Type B pancreatic cell (in vitro differentiated cells): Measurements from ENCODE around the gene PIGC. TPM values are rescaled to one million over a fixed set of nuclear protein-coding genes. Genes with fewer than 3 reads are reported as not detected.

ENCODE experiments used
- DNase-seq: peaks from one replicate; pipeline ENCODE4 v3.0.0; 2021; ENCODE audit warnings: mixed read lengths; ENCODE audit not compliant: unreplicated experiment; ENCODE audit errors: extremely low spot score
- H3K27ac Mint-ChIP-seq: 2 replicates; pipeline ENCODE4 v1.8.0; 2021; ENCODE audit warnings: mild to moderate bottlenecking, mixed read lengths
- H3K27me3 Mint-ChIP-seq: 2 replicates; pipeline ENCODE4 v1.8.0; 2021; ENCODE audit warnings: mixed read lengths
- H3K36me3 Mint-ChIP-seq: 2 replicates; pipeline ENCODE4 v1.8.0; 2021; ENCODE audit warnings: mixed read lengths
- H3K4me1 Mint-ChIP-seq: one replicate; pipeline ENCODE4 v1.8.0; 2021; ENCODE audit warnings: mixed read lengths; ENCODE audit not compliant: unreplicated experiment
- H3K4me3 Mint-ChIP-seq: 2 replicates; pipeline ENCODE4 v1.8.0; 2021; ENCODE audit warnings: mild to moderate bottlenecking, mixed read lengths
- H3K9me3 Mint-ChIP-seq: 2 replicates; pipeline ENCODE4 v1.8.0; 2021; ENCODE audit warnings: mixed read lengths
- total RNA-seq: library from RNA; stranded (reverse); gene quantifications from 2 replicates; pipeline ENCODE4 v1.2.1, GENCODE V29; 2021; ENCODE audit warnings: low replicate concordance
- TF ChIP-seq, protein P1 (sequence below): fragments of 200-600 bp; sonication (generic); conservative IDR thresholded peaks from 2 replicates; pipeline ENCODE4 v1.5.0; 2021; ENCODE audit warnings: antibody characterized with exemption, mild to moderate bottlenecking

Gene PIGC
- total RNA-seq, 1 donor from 2014 or later = 37.3 TPM

DNA sequence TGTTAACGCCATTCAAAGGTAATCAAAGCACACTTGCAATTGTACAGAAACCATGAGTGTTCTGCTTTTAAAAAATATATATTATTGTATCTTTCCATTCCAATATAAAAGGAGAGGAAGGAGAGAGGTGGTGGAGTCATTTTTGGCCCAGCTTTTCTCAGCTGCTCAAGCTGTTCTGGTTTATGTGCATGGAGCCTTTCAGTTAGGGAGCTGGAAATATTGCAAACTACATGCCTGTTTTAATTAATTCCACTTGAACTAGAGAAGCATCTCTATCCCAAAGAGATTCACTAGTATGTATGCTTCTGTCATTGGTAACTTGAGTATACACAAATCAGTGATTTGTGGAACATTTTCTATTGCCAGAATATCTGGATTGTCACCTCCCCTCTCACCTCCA, 51.9 kb downstream of the PIGC start:
- Mint-ChIP-seq H3K9me3 (peaks cover 4% of the 10 kb centered on the region), H3K4me1 (peaks cover 48% of the 10 kb centered on the region), H3K4me3 (no peak overlapping the region), H3K36me3 (no peaks in the 10 kb centered on the region), H3K27me3 (no peaks in the 10 kb centered on the region), H3K27ac (peak overlapping the region; percentile 43)
- no peak for DNase-seq
- TF ChIP-seq, protein P1, sequence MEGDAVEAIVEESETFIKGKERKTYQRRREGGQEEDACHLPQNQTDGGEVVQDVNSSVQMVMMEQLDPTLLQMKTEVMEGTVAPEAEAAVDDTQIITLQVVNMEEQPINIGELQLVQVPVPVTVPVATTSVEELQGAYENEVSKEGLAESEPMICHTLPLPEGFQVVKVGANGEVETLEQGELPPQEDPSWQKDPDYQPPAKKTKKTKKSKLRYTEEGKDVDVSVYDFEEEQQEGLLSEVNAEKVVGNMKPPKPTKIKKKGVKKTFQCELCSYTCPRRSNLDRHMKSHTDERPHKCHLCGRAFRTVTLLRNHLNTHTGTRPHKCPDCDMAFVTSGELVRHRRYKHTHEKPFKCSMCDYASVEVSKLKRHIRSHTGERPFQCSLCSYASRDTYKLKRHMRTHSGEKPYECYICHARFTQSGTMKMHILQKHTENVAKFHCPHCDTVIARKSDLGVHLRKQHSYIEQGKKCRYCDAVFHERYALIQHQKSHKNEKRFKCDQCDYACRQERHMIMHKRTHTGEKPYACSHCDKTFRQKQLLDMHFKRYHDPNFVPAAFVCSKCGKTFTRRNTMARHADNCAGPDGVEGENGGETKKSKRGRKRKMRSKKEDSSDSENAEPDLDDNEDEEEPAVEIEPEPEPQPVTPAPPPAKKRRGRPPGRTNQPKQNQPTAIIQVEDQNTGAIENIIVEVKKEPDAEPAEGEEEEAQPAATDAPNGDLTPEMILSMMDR = no peak

Other genes with a start within 250 kb of the PIGC start
- 2.3 TPM in 1 of 2 replicates, not detected in the other for gene C1orf105, start 23.4 kb downstream of the PIGC start, total RNA-seq
- 76.5 and 88.3 TPM in 2 replicates for gene SUCO, start 89.1 kb upstream of the PIGC start, total RNA-seq
- not detected in 2 replicates for gene FASLG, start 215.0 kb upstream of the PIGC start, total RNA-seq